ENCODE results near the gene MAPRE2.
"Not testable (repeated sequence)": the region's sequence is repeated elsewhere in the genome, so short reads cannot be mapped to it uniquely, and the experiment has no call there.

Gene MAPRE2

DNA sequence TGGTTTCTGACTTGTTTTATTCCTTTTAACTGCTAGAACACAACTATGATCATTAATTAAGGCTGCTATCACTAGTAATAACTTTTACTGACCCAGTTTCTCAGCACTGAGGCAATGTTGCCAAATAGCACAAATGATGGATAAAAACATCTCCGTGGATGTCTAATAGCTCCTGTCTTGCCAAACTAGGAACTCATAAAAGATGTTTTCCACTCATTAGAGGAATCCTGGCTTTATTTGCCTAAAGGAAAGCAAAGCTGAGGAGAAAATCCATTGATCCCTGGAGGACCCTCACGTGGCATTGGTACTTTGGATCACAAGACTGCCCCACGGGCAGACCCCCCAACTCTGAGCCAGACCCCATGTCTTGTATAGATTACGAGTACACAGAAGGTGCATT is 103.5 kb downstream of the MAPRE2 start:
- Histone ChIP-seq H3K9me3 (ENCODE audit: control insufficient read depth, low read length) (peaks cover 4% of the 10 kb centered on the region), H2AFZ (ENCODE audit: low read depth, low read length) (no peak overlapping the region), H3K23ac (ENCODE audit: low read length in 2 of 2) (no peak overlapping the region), H2BK5ac (ENCODE audit: low read depth, low read length, poor library complexity, severe bottlenecking) (no peak overlapping the region), H4K8ac (ENCODE audit: low read length) (no peak overlapping the region), H4K91ac (ENCODE audit: low read length) (no peak overlapping the region), H3K9ac (ENCODE audit: low read length) (no peak overlapping the region), H2BK15ac (ENCODE audit: low read depth, poor library complexity, severe bottlenecking) (no peak overlapping the region), H2BK120ac (ENCODE audit: low read depth, low read length) (no peak overlapping the region), H3K27me3 (ENCODE audit: control insufficient read depth in 1 of 2, insufficient read depth in 1 of 2, low read length in 2 of 2) (no peaks in the 10 kb centered on the region), H3K4ac (ENCODE audit: low read depth in 1 of 2, low read length in 2 of 2) (no peak overlapping the region), H3K79me1 (replicated peaks; ENCODE audit: low read length, poor library complexity, severe bottlenecking) (no peaks in the 10 kb centered on the region), H3K36me3 (ENCODE audit: control insufficient read depth in 1 of 2, insufficient read depth in 2 of 2, low read depth in 1 of 2, low read length in 2 of 2) (peaks cover 0 to 7% of the 10 kb centered on the region in 2 experiments), H3K4me2 (ENCODE audit: low read length, poor library complexity, severe bottlenecking) (no peak overlapping the region), H3K18ac (ENCODE audit: low read depth in 1 of 2, low read length in 2 of 2) (no peak overlapping the region), H3K27ac (ENCODE audit: low read length, poor library complexity, severe bottlenecking) (no peak overlapping the region), H2BK12ac (ENCODE audit: low read length in 2 of 2) (no peak overlapping the region), H2AK5ac (ENCODE audit: low read length, severe bottlenecking) (no peak overlapping the region), H3K14ac (ENCODE audit: low read length in 2 of 2) (no peak overlapping the region), H3K4me3 (ENCODE audit: insufficient read depth in 1 of 2, low read depth in 1 of 2, low read length in 2 of 2) (no peak overlapping the region), H3K4me1 (ENCODE audit: control insufficient read depth, insufficient read depth, low read depth, low read length) (peaks cover 4% of the 10 kb centered on the region)
- DNase-seq = no peak
- 99% methylated on average over 3 of the region's 4 CpGs for WGBS

GRCh38 chr18:35150195-35150594 is 109.0 kb downstream of the MAPRE2 start:
- not testable (repeated sequence) for H3K4ac ChIP-seq (ENCODE audit: low read depth in 1 of 2, low read length in 2 of 2); H2BK120ac ChIP-seq (ENCODE audit: low read depth, low read length); H3K27me3 ChIP-seq (ENCODE audit: control insufficient read depth in 1 of 2, insufficient read depth in 1 of 2, low read length in 2 of 2); H2BK12ac ChIP-seq (ENCODE audit: low read length in 2 of 2); H3K4me2 ChIP-seq (ENCODE audit: low read length, poor library complexity, severe bottlenecking); H3K4me1 ChIP-seq (ENCODE audit: control insufficient read depth, insufficient read depth, low read depth, low read length); H3K9me3 ChIP-seq (ENCODE audit: control insufficient read depth, low read length); H3K36me3 ChIP-seq (ENCODE audit: control insufficient read depth in 1 of 2, insufficient read depth in 2 of 2, low read depth in 1 of 2, low read length in 2 of 2); H2AK5ac ChIP-seq (ENCODE audit: low read length, severe bottlenecking); H4K8ac ChIP-seq (ENCODE audit: low read length); H3K9ac ChIP-seq (ENCODE audit: low read length); H3K14ac ChIP-seq (ENCODE audit: low read length in 2 of 2); H2BK15ac ChIP-seq (ENCODE audit: low read depth, poor library complexity, severe bottlenecking); H3K18ac ChIP-seq (ENCODE audit: low read depth in 1 of 2, low read length in 2 of 2); H3K79me1 ChIP-seq (replicated peaks; ENCODE audit: low read length, poor library complexity, severe bottlenecking); H3K27ac ChIP-seq (ENCODE audit: low read length, poor library complexity, severe bottlenecking); H3K23ac ChIP-seq (ENCODE audit: low read length in 2 of 2); H3K4me3 ChIP-seq (ENCODE audit: insufficient read depth in 1 of 2, low read depth in 1 of 2, low read length in 2 of 2); H4K91ac ChIP-seq (ENCODE audit: low read length); H2BK5ac ChIP-seq (ENCODE audit: low read depth, low read length, poor library complexity, severe bottlenecking); H2AFZ ChIP-seq (ENCODE audit: low read depth, low read length); DNase-seq
- WGBS = 98% methylated on average over 3 of the region's 3 CpGs

DNA sequence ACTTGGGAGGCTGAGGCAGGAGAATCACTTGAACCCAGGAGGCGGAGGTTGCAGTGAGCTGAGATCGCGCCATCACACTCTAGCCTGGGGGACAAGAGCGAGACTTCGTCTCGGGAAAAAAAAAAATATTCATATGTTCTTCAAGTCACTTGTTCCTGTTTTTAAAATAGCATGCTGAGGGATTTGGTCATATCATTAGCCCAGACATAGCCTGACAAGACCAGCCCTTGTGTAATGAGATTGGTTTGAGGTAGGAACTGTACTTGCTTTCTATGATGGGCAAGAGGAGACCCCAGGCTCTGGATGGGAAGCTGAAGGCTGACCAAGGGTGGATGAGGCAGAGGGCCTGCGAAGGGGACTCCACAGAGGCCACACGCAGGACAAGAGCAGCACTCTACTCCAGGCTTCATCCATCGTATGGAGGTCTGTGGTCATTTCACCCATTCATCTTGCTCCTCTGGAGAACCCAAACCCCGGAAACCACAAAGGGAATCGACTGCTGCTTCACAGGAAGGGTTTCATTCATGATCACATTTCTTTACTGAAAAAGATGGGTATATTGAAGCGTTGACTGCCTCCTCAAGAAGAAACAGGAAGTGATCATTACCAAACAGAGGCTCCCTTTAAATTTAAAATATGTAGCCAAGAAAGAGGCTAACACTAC is 112.5 kb downstream of the MAPRE2 start:
- over 99% methylated on average over 6 of the region's 12 CpGs for WGBS
- H2BK120ac ChIP-seq (ENCODE audit: low read depth, low read length) = no peak overlapping the region
- peaks cover 0 to 6% of the 10 kb centered on the region in 2 experiments for H3K36me3 ChIP-seq (ENCODE audit: control insufficient read depth in 1 of 2, insufficient read depth in 2 of 2, low read depth in 1 of 2, low read length in 2 of 2)
- no peak overlapping the region for H2AK5ac ChIP-seq (ENCODE audit: low read length, severe bottlenecking)
- H3K9me3 ChIP-seq (ENCODE audit: control insufficient read depth, low read length) = peaks cover 4% of the 10 kb centered on the region
- H3K4me3 ChIP-seq (ENCODE audit: insufficient read depth in 1 of 2, low read depth in 1 of 2, low read length in 2 of 2) = no peak overlapping the region
- H4K91ac ChIP-seq (ENCODE audit: low read length) = no peak overlapping the region
- H3K9ac ChIP-seq (ENCODE audit: low read length) = no peak overlapping the region
- no peak overlapping the region for H3K14ac ChIP-seq (ENCODE audit: low read length in 2 of 2)
- H3K4me2 ChIP-seq (ENCODE audit: low read length, poor library complexity, severe bottlenecking) = no peak overlapping the region
- no peak overlapping the region for H2BK5ac ChIP-seq (ENCODE audit: low read depth, low read length, poor library complexity, severe bottlenecking)
- no peak overlapping the region for H2BK12ac ChIP-seq (ENCODE audit: low read length in 2 of 2)
- H3K23ac ChIP-seq (ENCODE audit: low read length in 2 of 2) = no peak overlapping the region
- H3K18ac ChIP-seq (ENCODE audit: low read depth in 1 of 2, low read length in 2 of 2) = no peak overlapping the region
- no peaks in the 10 kb centered on the region for H3K79me1 ChIP-seq (replicated peaks; ENCODE audit: low read length, poor library complexity, severe bottlenecking)
- DNase-seq = no peak
- no peaks in the 10 kb centered on the region for H3K4me1 ChIP-seq (ENCODE audit: control insufficient read depth, insufficient read depth, low read depth, low read length)
- no peak overlapping the region for H3K4ac ChIP-seq (ENCODE audit: low read depth in 1 of 2, low read length in 2 of 2)
- no peak overlapping the region for H3K27ac ChIP-seq (ENCODE audit: low read length, poor library complexity, severe bottlenecking)
- H2BK15ac ChIP-seq (ENCODE audit: low read depth, poor library complexity, severe bottlenecking) = no peak overlapping the region
- no peak overlapping the region for H4K8ac ChIP-seq (ENCODE audit: low read length)
- H2AFZ ChIP-seq (ENCODE audit: low read depth, low read length) = no peak overlapping the region
- H3K27me3 ChIP-seq (ENCODE audit: control insufficient read depth in 1 of 2, insufficient read depth in 1 of 2, low read length in 2 of 2) = no peaks in the 10 kb centered on the region

DNA sequence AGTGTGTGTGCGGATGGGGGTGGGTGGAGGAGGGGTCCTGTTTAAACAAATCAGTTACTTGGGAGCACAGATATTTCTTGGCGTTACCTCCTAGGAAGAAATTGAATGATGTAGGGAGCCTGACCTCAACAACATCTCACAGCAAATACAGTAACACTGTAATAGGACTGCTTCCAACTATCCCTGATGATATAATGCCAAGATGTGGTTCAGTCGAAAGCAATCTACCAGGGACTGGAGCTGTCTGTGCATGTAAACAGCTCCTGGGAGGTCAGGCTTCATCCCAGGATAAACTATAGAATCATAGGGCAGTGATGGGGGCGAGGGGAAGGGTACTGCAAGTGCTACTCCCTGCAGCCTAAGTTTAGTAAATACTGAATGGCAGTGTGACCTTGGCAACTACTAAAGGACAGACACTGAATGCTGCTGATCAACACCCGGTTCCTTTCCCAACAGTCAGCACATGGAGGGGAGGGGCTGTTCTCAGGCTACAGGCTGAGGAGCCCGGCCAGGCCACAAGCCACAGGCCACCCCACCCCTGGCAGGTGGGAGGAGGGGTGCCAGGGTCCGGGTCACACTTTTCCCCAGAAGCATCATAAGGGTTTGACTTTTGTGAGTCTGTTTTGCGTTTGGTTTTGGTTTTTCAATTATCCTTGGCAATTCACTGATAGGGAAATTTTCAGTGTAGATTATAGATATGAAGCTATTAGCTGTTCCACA is 114.3 kb downstream of the MAPRE2 start:
- DNase-seq = no peak
- Histone ChIP-seq H3K14ac (ENCODE audit: low read length in 2 of 2) (no peak overlapping the region), H2AK5ac (ENCODE audit: low read length, severe bottlenecking) (no peak overlapping the region), H2BK5ac (ENCODE audit: low read depth, low read length, poor library complexity, severe bottlenecking) (no peak overlapping the region), H4K8ac (ENCODE audit: low read length) (no peak overlapping the region), H3K36me3 (ENCODE audit: control insufficient read depth in 1 of 2, insufficient read depth in 2 of 2, low read depth in 1 of 2, low read length in 2 of 2) (peaks cover 0 to 6% of the 10 kb centered on the region in 2 experiments), H3K79me1 (replicated peaks; ENCODE audit: low read length, poor library complexity, severe bottlenecking) (no peaks in the 10 kb centered on the region), H2BK120ac (ENCODE audit: low read depth, low read length) (no peak overlapping the region), H3K18ac (ENCODE audit: low read depth in 1 of 2, low read length in 2 of 2) (no peak overlapping the region), H3K4ac (ENCODE audit: low read depth in 1 of 2, low read length in 2 of 2) (no peak overlapping the region), H3K9me3 (ENCODE audit: control insufficient read depth, low read length) (no peaks in the 10 kb centered on the region), H2BK15ac (ENCODE audit: low read depth, poor library complexity, severe bottlenecking) (no peak overlapping the region), H3K9ac (ENCODE audit: low read length) (no peak overlapping the region), H2AFZ (ENCODE audit: low read depth, low read length) (no peak overlapping the region), H3K23ac (ENCODE audit: low read length in 2 of 2) (no peak overlapping the region), H4K91ac (ENCODE audit: low read length) (no peak overlapping the region), H2BK12ac (ENCODE audit: low read length in 2 of 2) (no peak overlapping the region), H3K27ac (ENCODE audit: low read length, poor library complexity, severe bottlenecking) (no peak overlapping the region), H3K27me3 (ENCODE audit: control insufficient read depth in 1 of 2, insufficient read depth in 1 of 2, low read length in 2 of 2) (no peaks in the 10 kb centered on the region), H3K4me1 (ENCODE audit: control insufficient read depth, insufficient read depth, low read depth, low read length) (no peaks in the 10 kb centered on the region), H3K4me3 (ENCODE audit: insufficient read depth in 1 of 2, low read depth in 1 of 2, low read length in 2 of 2) (peak overlapping the region in 1 of 2 experiments; percentile 41), H3K4me2 (ENCODE audit: low read length, poor library complexity, severe bottlenecking) (no peak overlapping the region)
- WGBS = 81% methylated on average over 8 of the region's 8 CpGs
